Body of pancreas (tissue), 4 donors: ENCODE data around the gene VAV1. TPM values are rescaled to one million over a fixed set of nuclear protein-coding genes. Genes with fewer than 3 reads are reported as not detected.

Experiments
- ATAC-seq: fragments of 150-250 bp; one replicate; pipeline ENCODE4 v1.9.1; 2016
- DNase-seq, 4 donors: peaks; one replicate each; pipeline ENCODE4 v3.0.0-alpha.2; 2019
- H3K27ac ChIP-seq, 4 donors: fragments of 200-600 bp; sonication (generic); 1 replicate in 3 of 4; 2 replicates in 1 of 4; pipeline versions ENCODE4 v1.5.1 to v1.6.1; 2016 to 2019; ENCODE audit warnings: mild to moderate bottlenecking in 1 of 4, mixed read lengths in 1 of 4, moderate library complexity in 1 of 4
- H3K27me3 ChIP-seq, 2 donors: fragments of 200-600 bp; sonication (generic); one replicate each; pipeline ENCODE4 v1.6.0; 2016; ENCODE audit warnings: mild to moderate bottlenecking in 1 of 2
- H3K36me3 ChIP-seq, 2 donors: fragments of 200-600 bp; sonication (generic); replicated peaks in 1 of 2; 2 replicates each; pipeline ENCODE4 v1.5.1; 2016; ENCODE audit warnings: low read depth in 2 of 2; ENCODE audit not compliant: insufficient read depth in 1 of 2
- H3K4me1 ChIP-seq: fragments of 200-600 bp; sonication (generic); one replicate; pipeline ENCODE4 v1.6.0; 2016
- H3K4me3 ChIP-seq, 2 donors: fragments of 200-600 bp; sonication (generic); 1 replicate in 1 of 2; 2 replicates in 1 of 2; pipeline ENCODE4 v1.5.1; 2016 to 2019
- H3K9me3 ChIP-seq, 3 donors: fragments of 200-600 bp; sonication (generic); 1 replicate in 2 of 3; 2 replicates in 1 of 3; pipeline ENCODE4 v1.5.1; 2016
- CTCF ChIP-seq, 7 experiments: fragments of 450-650 bp in 4 of 7; fragments of 200-600 bp in 3 of 7; sonication (generic) in 3 of 7; IDR thresholded peaks; one replicate each; pipeline ENCODE4 v1.5.1; 2016 to 2019; ENCODE audit warnings: antibody characterized with exemption in 7 of 7
- POLR2A ChIP-seq, 3 donors: fragments of 450-650 bp; IDR thresholded peaks; one replicate each; pipeline ENCODE4 v1.6.1; 2016; ENCODE audit warnings: antibody characterized with exemption in 3 of 3, mild to moderate bottlenecking in 2 of 3
- WGBS, 2 donors: methylation state at CpG; one replicate each; pipeline ENCODE4 v1.1.5; 2017; 5-methylcytosine and 5-hydroxymethylcytosine counted together
- intact Hi-C: fragments of 100-400 bp; cut with DNase I; formaldehyde crosslinking; loops from one replicate; pipeline ENCODE4 v1.15.1; 2023
- microRNA-seq, 2 donors: library from miRNA; unstranded; fragments of <30 nt; microRNA quantifications; one replicate each; pipeline ENCODE4, GENCODE V29; 2016; ENCODE audit warnings: borderline number of aligned reads in 2 of 2, borderline replicate concordance in 2 of 2
- total RNA-seq, 2 donors: library from RNA; depleted of rRNA; stranded (reverse); fragments of >200 nt; gene quantifications; one replicate each; pipeline ENCODE4 v1.1.0, GENCODE V29; 2016

Gene VAV1
- total RNA-seq, 2 donors from 2014 or later: 1.3 to 5.6 TPM

- ATAC-seq (no peak), DNase-seq (no peak)
- whole genome bisulfite sequencing, 2 donors: 49 to 62% methylated on average over 8 of the region's 8 CpGs
- Histone ChIP-seq H3K4me3 (no peak overlapping the region), H3K9me3 (no peaks in the 10 kb centered on the region), H3K4me1 (no peaks in the 10 kb centered on the region), H3K36me3 (no peaks in the 10 kb centered on the region), H3K27ac (no peak overlapping the region), H3K27me3 (no peaks in the 10 kb centered on the region)
- TF ChIP-seq CTCF (IDR thresholded peaks at IDR 0.05) (no peak), POLR2A (IDR thresholded peaks at IDR 0.05) (no peak)
- intact Hi-C loops: no loop called here
Measured at GRCh38 chr19:6891761-6892385, 119.4 kb downstream of the VAV1 start.

GRCh38 chr19:6894313-6894712, 121.8 kb downstream of the VAV1 start:
- Histone ChIP-seq H3K4me1 (no peaks in the 10 kb centered on the region), H3K27ac (no peak overlapping the region), H3K27me3 (no peaks in the 10 kb centered on the region), H3K4me3 (no peak overlapping the region), H3K9me3 (no peaks in the 10 kb centered on the region), H3K36me3 (no peaks in the 10 kb centered on the region)
- DNase-seq (no peak), ATAC-seq (no peak)
- no peak for TF ChIP-seq CTCF (IDR thresholded peaks at IDR 0.05)
- TF ChIP-seq POLR2A (IDR thresholded peaks at IDR 0.05): no peak
- intact Hi-C loops: no loop called here
- 40 to 68% methylated on average over 1 of the region's 1 CpG for WGBS, 2 donors

- Histone ChIP-seq H3K27ac (no peak overlapping the region), H3K4me3 (no peak overlapping the region), H3K36me3 (no peaks in the 10 kb centered on the region), H3K4me1 (no peaks in the 10 kb centered on the region), H3K9me3 (peaks cover 0 to 37% (median 0%) of the 10 kb centered on the region in 3 donors), H3K27me3 (no peaks in the 10 kb centered on the region)
- intact Hi-C loops: no loop called here
- DNase-seq: no peak
- TF ChIP-seq CTCF (IDR thresholded peaks at IDR 0.05) (no peak), POLR2A (IDR thresholded peaks at IDR 0.05) (no peak)
- no peak for ATAC-seq
Measured at GRCh38 chr19:6903446-6903845, 130.9 kb downstream of the VAV1 start.

- DNase-seq (no peak), ATAC-seq (no peak)
- Histone ChIP-seq H3K27ac (no peak overlapping the region), H3K36me3 (no peaks in the 10 kb centered on the region), H3K9me3 (peaks cover 0 to 26% (median 0%) of the 10 kb centered on the region in 3 donors), H3K4me3 (no peak overlapping the region), H3K27me3 (no peaks in the 10 kb centered on the region), H3K4me1 (no peaks in the 10 kb centered on the region)
- intact Hi-C loops: no loop called here
- 40 to 46% methylated on average over 3 of the region's 3 CpGs for WGBS, 2 donors
- no peak for TF ChIP-seq CTCF (IDR thresholded peaks at IDR 0.05)
- no peak for TF ChIP-seq POLR2A (IDR thresholded peaks at IDR 0.05)
Measured at GRCh38 chr19:6906559-6907060, 134.1 kb downstream of the VAV1 start.

Small RNA genes lying within 50 kb of the gene (microRNA-seq; reads per million reads assigned to microRNA genes)
- gene MIR6791: 0 to 0.45 reads per million in 2 donors

Other genes starting within 250 kb of the VAV1 start
- gene TNFSF9, start 241.7 kb upstream of the VAV1 start, total RNA-seq: 1 to 10 TPM in 1 of 2 donors, not detected in 1; 2.6 TPM
- not detected for gene CD70, start 181.6 kb upstream of the VAV1 start, total RNA-seq
- 1 to 10 TPM in 1 of 2 donors, under 1 TPM in 1; 0.26 to 4.3 TPM for gene TNFSF14, start 102.5 kb upstream of the VAV1 start, total RNA-seq
- 100 to 1,000 TPM; 320 to 382 TPM for gene C3, start 52.1 kb upstream of the VAV1 start, total RNA-seq
- 10 to 100 TPM; 68.2 to 75.8 TPM for gene GPR108, start 35.1 kb upstream of the VAV1 start, total RNA-seq
- gene TRIP10, start 33.0 kb upstream of the VAV1 start, total RNA-seq: 10 to 100 TPM; 23.1 to 31.9 TPM
- 10 to 100 TPM; 18.4 to 60.0 TPM for gene SH2D3A, start 5.3 kb upstream of the VAV1 start, total RNA-seq
- under 1 TPM in 1 of 2 donors, not detected in 1; 0.26 TPM for gene ADGRE1, start 114.9 kb downstream of the VAV1 start, total RNA-seq
- not detected for gene MBD3L2B, start 248.7 kb downstream of the VAV1 start, total RNA-seq